COLO829 (cell line): Measurements from ENCODE around the gene RGS7.
"Not testable (repeated sequence)": the region's sequence is repeated elsewhere in the genome, so short reads cannot be mapped to it uniquely, and the experiment has no call there.

ENCODE experiments used
- DNase-seq: peaks from one replicate; pipeline ENCODE4 v3.0.0; 2012; ENCODE audit warnings: low spot score

RGS7 gene

DNA sequence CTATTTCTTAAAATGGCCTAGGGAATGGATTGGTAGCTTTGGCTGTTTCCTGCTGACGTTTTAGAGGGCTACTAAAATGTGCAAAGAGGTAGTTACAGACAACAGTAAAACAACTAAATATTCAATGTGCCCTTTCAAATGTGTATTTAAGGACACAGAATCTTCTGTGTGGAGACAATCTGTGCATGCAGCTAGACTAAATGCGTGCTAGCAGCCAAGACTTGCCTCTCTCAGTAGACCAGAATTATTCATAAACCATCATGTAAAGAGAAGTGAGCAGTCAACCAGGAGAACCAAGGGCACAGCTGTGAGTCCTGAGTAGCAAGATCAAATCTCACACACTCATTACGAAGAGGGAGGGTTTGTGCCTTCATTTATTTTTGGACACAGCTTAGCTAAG, 584.9 kb downstream of the RGS7 start:
- DNase-seq, result no peak

- no peak for DNase-seq
Measured at GRCh38 chr1:240771450-240771849, 585.6 kb downstream of the RGS7 start.

GRCh38 chr1:240768979-240769378, 588.0 kb downstream of the RGS7 start:
- DNase-seq, result no peak

DNA sequence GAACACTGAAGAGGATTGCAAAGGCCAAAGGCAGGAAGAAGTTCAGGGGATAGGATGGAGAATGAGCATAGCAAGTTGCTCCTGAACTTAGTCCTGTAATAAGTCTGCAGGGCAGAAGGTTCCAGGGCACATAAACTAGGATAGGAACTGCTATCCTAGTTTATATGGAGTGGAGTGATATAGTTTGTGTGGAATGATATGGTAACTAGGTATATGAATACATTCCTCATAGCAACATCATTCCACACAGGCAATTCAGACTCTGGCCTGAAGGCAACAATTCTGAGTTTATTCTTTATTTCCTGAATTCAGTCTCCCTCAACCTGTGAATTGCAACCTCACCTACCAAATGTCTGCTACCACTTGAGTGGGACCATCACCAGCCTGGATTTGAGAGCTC, 590.2 kb downstream of the RGS7 start:
- no peak for DNase-seq

DNA sequence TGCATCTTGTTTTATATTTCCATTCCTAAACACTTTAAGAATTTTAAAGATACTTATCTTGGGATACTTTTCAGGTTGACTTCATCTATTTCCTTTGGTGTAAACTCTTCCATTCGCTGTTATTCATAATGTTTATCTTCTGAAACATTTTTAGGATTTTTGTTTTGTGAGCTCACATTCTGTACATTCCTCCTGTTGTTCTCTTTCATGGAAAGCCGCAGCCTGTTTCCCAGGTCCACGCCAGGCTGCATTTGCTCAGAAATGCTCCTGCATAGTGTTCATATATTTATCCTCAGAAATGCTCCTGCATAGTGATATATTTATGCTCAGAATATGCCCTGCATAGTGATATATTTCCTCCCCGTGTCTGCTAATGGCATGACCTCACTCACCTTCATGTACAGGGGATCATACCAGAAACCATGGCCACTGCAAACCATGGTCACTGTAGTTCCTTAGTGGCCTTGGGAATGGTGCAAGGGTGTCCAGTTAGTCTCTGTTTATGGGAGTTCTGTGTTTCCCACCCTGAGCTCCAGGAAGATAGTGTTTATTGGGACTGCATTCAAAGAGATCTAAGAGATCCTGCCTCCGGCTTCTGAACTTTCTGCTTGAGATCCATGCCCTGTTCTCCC, 591.2 kb downstream of the RGS7 start:
- DNase-seq, result peak; percentile 21

- DNase-seq, result no peak
Measured at GRCh38 chr1:240763771-240764170, 593.2 kb downstream of the RGS7 start.

DNA sequence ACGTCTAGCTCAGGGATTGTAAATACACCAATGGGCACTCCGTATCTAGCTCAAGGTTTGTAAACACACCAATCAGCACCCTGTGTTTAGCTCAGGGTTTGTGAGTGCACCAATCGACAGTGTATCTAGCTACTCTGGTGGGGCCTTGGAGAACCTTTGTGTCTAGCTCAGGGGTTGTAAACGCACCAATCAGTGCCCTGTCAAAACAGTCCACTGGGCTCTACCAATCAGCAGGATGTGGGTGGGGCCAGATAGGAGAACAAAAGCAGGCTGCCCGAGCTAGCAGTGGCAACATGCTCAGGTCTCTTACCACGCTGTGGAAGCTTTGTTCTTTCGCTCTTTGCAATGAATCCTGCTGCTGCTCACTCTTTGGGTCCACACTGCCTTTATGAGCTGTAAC, 593.9 kb downstream of the RGS7 start:
- DNase-seq, result not testable (repeated sequence)

DNA sequence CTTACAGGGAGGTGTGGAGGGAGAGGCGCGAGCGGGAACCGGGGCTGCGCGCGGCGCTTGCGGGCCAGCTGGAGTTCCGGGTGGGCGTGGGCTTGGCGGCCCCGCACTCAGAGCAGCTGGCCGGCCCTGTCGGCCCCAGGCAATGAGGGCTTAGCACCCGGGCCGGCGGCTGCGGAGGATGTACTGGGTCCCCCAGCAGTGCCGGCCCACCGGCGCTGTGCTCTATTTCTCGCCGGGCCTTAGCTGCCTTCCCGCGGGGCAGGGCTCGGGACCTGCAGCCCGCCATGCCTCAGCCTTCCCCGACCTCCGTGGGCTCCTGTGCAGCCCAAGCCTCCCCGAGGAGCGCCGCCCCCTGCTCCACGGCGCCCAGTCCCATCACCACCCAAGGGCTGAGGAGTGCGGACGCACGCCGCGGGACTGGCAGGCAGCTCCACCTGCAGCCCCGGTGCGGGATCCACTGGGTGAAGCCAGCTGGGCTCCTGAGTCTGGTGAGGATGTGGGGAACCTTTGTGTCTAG, 594.5 kb downstream of the RGS7 start:
- not testable (repeated sequence) for DNase-seq

GRCh38 chr1:240758777-240759176, 598.2 kb downstream of the RGS7 start:
- DNase-seq, result not testable (repeated sequence)

GRCh38 chr1:240758296-240758695, 598.7 kb downstream of the RGS7 start:
- no peak for DNase-seq

DNA sequence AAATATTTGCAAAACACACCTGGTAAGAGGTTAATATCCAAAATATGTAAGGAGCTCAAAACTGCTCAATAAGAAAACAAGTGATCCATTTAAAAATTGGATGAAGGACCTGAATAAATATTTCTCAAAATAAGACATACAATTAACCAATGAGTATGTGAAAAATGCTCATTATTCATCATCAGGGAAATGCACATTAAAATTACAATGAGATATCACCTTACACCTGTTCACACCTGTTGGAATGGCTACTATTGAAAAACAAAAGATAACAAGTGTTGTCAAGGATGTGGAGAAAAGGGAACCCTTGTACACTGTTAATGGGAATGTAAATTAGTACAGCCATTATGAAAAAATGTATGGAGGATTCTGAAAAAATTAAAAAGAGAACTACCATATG, 609.1 kb downstream of the RGS7 start:
- DNase-seq, result no peak

DNA sequence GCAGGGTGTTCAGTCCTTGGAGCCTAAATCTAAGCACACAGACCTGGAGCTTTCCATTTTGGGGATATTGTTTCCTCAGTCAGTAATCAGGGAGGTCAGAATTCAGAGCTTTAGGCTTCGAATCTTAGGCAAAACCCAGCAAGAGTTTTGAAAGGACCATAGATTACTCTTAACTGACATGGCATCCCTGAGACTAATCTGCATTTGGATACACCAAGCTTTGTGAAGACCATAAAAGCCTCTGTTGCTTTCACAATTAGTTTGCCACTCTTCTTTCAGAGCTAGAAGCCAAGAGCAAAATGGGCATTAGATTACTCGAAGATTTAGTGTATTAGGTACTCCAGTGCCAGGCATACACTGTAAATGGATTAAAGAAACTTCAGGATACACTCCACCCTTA, 613.3 kb downstream of the RGS7 start:
- no peak for DNase-seq

- no peak for DNase-seq
Measured at GRCh38 chr1:240739754-240740153, 617.3 kb downstream of the RGS7 start.

DNA sequence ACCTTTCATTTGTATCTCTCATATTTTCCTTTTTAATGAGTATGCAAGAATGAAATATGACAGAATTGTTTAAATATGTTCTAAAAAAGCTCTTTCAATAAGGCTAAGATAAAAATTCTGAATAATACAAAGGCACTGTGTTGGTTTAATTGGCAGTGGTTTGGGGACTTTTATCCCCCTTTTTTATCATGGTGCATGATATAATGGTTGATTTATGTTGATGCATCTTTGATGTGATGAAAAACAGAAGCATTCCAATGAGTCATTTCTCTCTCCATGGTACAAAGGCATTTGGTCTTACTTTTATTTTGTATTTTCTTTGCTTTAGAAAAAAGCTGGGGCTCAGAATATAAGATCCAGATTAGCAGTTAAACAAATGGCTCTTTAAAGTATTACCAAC, 617.9 kb downstream of the RGS7 start:
- DNase-seq, result peak; percentile 93

GRCh38 chr1:240737766-240738265, 619.2 kb downstream of the RGS7 start:
- no peak for DNase-seq

GRCh38 chr1:240737298-240737697, 619.7 kb downstream of the RGS7 start:
- DNase-seq, result no peak

DNA sequence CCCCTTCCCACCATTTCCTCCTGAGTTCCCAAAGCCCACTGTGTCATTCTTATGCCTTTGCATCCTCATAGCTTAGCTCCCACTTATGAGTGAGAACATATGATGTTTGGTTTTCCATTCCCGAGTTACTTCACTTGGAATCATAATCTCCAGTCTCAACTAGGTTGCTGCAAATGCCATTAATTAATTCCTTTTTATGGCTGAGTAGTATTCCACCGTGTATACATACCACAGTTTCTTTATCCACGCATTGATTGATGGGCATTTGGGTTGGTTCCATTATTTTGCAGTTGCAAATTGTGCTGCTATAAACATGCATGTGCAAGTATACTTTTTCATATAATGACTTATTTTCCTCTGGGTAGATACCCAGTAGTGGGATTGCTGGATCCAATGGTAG, 622.3 kb downstream of the RGS7 start:
- not testable (repeated sequence) for DNase-seq

- no peak for DNase-seq
Measured at GRCh38 chr1:240734001-240734400, 623.0 kb downstream of the RGS7 start.

- peak; percentile 88 for DNase-seq
Measured at GRCh38 chr1:240732390-240732789, 624.6 kb downstream of the RGS7 start.
